ENCODE data around the gene ALAS1.

ALAS1 gene

GRCh38 chr3:52230461-52230860, 32.5 kb downstream of the ALAS1 start:
- TF ChIP-seq CTCF (conservative IDR thresholded peaks at IDR 0.05; ENCODE audit: low read depth): no peak
- H3K27ac ChIP-seq: no peak overlapping the region
- CTCF ChIA-PET: interaction anchor here (0.9 to 2.8 kb wide), 3 partner anchors 8 to 26 kb away, joined by 3 to 16 read pairs (median 5); no protein-coding TSS in a partner anchor
- POLR2A ChIA-PET (ENCODE audit: low non-redundant PET): no interaction called here
- no peak for DNase-seq (ENCODE audit: low spot score)

DNA sequence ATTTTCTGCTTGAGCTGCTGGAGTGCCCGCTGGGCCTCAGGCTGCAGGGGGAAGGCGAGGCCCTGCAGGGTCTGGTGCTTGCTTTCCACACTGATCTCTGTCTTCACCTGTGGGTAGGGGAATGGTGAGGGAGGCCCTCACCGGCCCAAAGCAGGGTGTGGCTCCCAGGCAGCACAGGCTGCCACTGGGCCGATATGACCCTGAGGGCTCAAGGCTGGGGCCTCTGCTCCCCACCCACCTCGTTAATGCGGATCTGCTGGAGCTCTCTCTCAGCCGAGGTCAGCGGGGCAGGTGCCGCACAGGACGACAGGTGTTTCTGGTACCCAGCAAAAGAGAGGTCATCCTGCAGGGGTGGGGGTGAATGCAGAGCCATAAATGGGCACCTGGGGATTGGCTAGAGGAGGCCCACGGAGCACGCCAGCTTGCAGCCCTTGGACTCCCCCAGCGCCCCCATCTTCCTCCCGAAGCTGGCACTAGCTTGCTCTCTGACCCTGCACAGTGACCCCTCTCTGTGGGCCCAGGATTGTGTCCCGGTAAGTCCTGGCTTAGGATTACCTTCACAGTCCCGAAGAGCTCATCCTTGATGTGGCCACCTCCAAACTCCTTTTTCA, 33.0 kb downstream of the ALAS1 start:
- POLR2A ChIA-PET (ENCODE audit: low non-redundant PET): no interaction called here
- CTCF ChIA-PET: interaction anchor here (0.5 to 2.8 kb wide), 8 partner anchors 8 to 174 kb away, joined by 3 to 16 read pairs (median 4); no protein-coding TSS in a partner anchor
- TF ChIP-seq CTCF (conservative IDR thresholded peaks at IDR 0.05; ENCODE audit: low read depth): no peak
- DNase-seq (ENCODE audit: low spot score): no peak
- no peak overlapping the region for H3K27ac ChIP-seq

GRCh38 chr3:52231502-52232278, 33.7 kb downstream of the ALAS1 start:
- peak overlapping the region; percentile 95 for H3K27ac ChIP-seq
- no peak for DNase-seq (ENCODE audit: low spot score)
- ChIA-PET POLR2A (ENCODE audit: low non-redundant PET) (no interaction called here), CTCF (interaction anchor here (0.5 to 2.8 kb wide), 10 partner anchors 9 to 330 kb away, joined by 3 to 16 read pairs (median 4); no protein-coding TSS in a partner anchor)
- peak; percentile 82 for TF ChIP-seq CTCF (conservative IDR thresholded peaks at IDR 0.05; ENCODE audit: low read depth)

DNA sequence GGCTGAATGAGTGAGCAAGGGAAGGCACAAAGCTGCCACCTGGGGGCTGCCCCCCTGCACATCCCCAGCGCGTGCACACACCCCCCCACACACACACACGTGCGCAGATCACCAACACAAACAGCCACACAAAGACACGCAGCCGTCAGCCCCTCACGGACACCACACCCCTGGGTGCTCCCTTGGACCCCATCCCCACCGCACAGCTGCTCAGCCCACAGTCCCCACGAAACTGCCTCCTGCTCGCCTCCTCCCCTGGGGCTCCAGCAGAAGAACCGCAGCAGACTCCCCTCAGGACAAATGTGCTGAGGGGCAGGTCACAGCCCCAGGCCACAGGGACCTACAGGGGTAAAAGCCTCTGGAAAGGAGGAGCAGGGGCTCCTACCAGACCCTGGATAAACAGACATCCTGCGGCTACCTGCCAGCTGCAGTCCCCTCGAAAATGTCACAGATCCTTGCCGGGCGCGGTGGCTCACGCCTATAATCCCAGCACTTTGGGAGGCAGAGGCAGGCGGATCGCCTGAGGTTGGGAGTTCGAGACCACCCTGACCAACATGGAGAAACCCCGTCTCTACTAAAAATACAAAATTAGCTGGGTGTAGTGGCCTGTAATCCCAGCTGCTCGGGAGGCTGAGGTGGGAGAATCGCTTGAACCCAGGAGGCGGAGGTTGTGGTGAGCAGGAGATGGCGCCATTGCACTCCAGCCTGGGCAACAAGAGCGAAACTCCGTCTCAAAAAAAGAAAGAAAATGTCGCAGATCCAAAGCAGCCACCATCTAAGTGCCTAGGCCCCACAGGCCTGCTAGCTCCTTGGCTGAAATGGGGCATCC, 34.5 kb downstream of the ALAS1 start:
- ChIA-PET CTCF (interaction anchor here (0.6 to 2.8 kb wide), 6 partner anchors 11 to 329 kb away, joined by 3 to 16 read pairs (median 4); no protein-coding TSS in a partner anchor), POLR2A (ENCODE audit: low non-redundant PET) (no interaction called here)

GRCh38 chr3:52233108-52233591, 35.2 kb downstream of the ALAS1 start:
- CTCF ChIA-PET: interaction anchor here (0.7 kb wide), 1 partner anchor 11 kb away, joined by 3 read pairs; no protein-coding TSS in a partner anchor
- POLR2A ChIA-PET (ENCODE audit: low non-redundant PET): no interaction called here
- DNase-seq (ENCODE audit: low spot score): no peak
- H3K27ac ChIP-seq: peak overlapping the region; percentile 95
- no peak for TF ChIP-seq CTCF (conservative IDR thresholded peaks at IDR 0.05; ENCODE audit: low read depth)

More for the DNA sequence above, 34.5 kb downstream of the ALAS1 start:
- peak overlapping the region; percentile 95 for H3K27ac ChIP-seq
- TF ChIP-seq CTCF (conservative IDR thresholded peaks at IDR 0.05; ENCODE audit: low read depth): peak; percentile 28
- DNase-seq (ENCODE audit: low spot score): no peak

GRCh38 chr3:52233968-52234367, 36.0 kb downstream of the ALAS1 start:
- ChIA-PET CTCF (interaction anchor here (0.5 kb wide), 1 partner anchor 105 kb away, joined by 4 read pairs; no protein-coding TSS in a partner anchor), POLR2A (ENCODE audit: low non-redundant PET) (no interaction called here)
- no peak for DNase-seq (ENCODE audit: low spot score)
- peak overlapping the region; percentile 95 for H3K27ac ChIP-seq
- no peak for TF ChIP-seq CTCF (conservative IDR thresholded peaks at IDR 0.05; ENCODE audit: low read depth)
